Neural cell (in vitro differentiated cells): ENCODE measurements around the gene UBXN1. TPM values are rescaled to one million over a fixed set of nuclear protein-coding genes. Genes with fewer than 3 reads are reported as not detected.

Experiments used
- H2AFZ ChIP-seq: fragments of 200-600, 300-800 bp; sonication (generic), shearing (Covaris generic); 2 replicates; pipeline ENCODE4 v1.6.0; 2014; ENCODE audit warnings: low read depth, mild to moderate bottlenecking, antibody characterized with exemption, low read length, moderate library complexity
- H3F3A ChIP-seq: fragments of 200-600 bp; shearing (Covaris generic); 2 replicates; pipeline ENCODE4 v1.6.1; 2016; ENCODE audit warnings: mild to moderate bottlenecking, moderate library complexity, mixed read lengths, antibody characterized with exemption, low read length; ENCODE audit not compliant: insufficient read depth, poor library complexity, severe bottlenecking
- H3K27ac ChIP-seq: fragments of 200-600, 300-800 bp; sonication (generic), shearing (Covaris generic); 2 replicates; pipeline ENCODE4 v1.5.1; 2014; ENCODE audit warnings: mild to moderate bottlenecking, low read length, moderate library complexity
- H3K27me3 ChIP-seq: fragments of 300-800, 200-600 bp; sonication (generic), shearing (Covaris generic); 2 replicates; pipeline ENCODE4 v1.6.0; 2014; ENCODE audit warnings: mild to moderate bottlenecking, low read depth, low read length, moderate library complexity; ENCODE audit not compliant: insufficient read depth
- H3K36me3 ChIP-seq: fragments of 300-800, 200-600 bp; sonication (generic), shearing (Covaris generic); 2 replicates; pipeline ENCODE4 v1.5.1; 2014; ENCODE audit warnings: mild to moderate bottlenecking, antibody characterized with exemption, low read length, moderate library complexity; ENCODE audit not compliant: insufficient read depth
- H3K4me2 ChIP-seq: fragments of 300-800, 200-600 bp; sonication (generic), shearing (Covaris generic); 2 replicates; pipeline ENCODE4 v1.6.0; 2014; ENCODE audit warnings: mild to moderate bottlenecking, low read length
- H3K4me3 ChIP-seq: fragments of 300-800, 200-600 bp; sonication (generic), shearing (Covaris generic); 2 replicates; pipeline ENCODE4 v1.5.1; 2014; ENCODE audit warnings: mild to moderate bottlenecking, low read length, moderate library complexity
- H3K79me2 ChIP-seq: fragments of 200-600 bp; shearing (Covaris generic); replicated peaks from 2 replicates; pipeline ENCODE4 v1.6.0; 2014; ENCODE audit warnings: mild to moderate bottlenecking, low read length, moderate library complexity; ENCODE audit not compliant: insufficient read depth
- H3K9ac ChIP-seq: fragments of 300-800, 200-600 bp; sonication (generic), shearing (Covaris generic); 2 replicates; pipeline ENCODE4 v1.6.1; 2016; ENCODE audit warnings: mild to moderate bottlenecking, low read length, mixed read lengths
- H3K9me2 ChIP-seq: fragments of 200-600 bp; shearing (Covaris generic); 2 replicates; pipeline ENCODE4 v1.6.1; 2016; ENCODE audit warnings: mild to moderate bottlenecking, low read length, mixed read lengths; ENCODE audit not compliant: insufficient read depth
- H3K9me3 ChIP-seq: fragments of 200-600, 300-800 bp; sonication (generic), shearing (Covaris generic); 2 replicates; pipeline ENCODE4 v1.6.1; 2016; ENCODE audit warnings: mild to moderate bottlenecking, mixed run types, low read length, moderate library complexity, mixed read lengths
- H4K20me1 ChIP-seq: fragments of 200-600 bp; shearing (Covaris generic); 2 replicates; pipeline ENCODE4 v1.6.1; 2016; ENCODE audit warnings: mild to moderate bottlenecking, mixed run types; ENCODE audit not compliant: insufficient read depth
- CTCF ChIP-seq: fragments of 450-650 bp; IDR thresholded peaks from 2 replicates; pipeline ENCODE4 v1.5.1; 2014; ENCODE audit warnings: antibody characterized with exemption, mild to moderate bottlenecking, moderate library complexity; ENCODE audit not compliant: poor library complexity, severe bottlenecking
- EP300 ChIP-seq: fragments of 450-650 bp; conservative IDR thresholded peaks from 2 replicates; pipeline ENCODE4 v1.6.1; 2014; ENCODE audit warnings: antibody characterized with exemption, mild to moderate bottlenecking, moderate library complexity; ENCODE audit not compliant: poor library complexity, severe bottlenecking
- EZH2 ChIP-seq: fragments of 200-600, 300-800 bp; shearing (Covaris generic), sonication (generic); IDR thresholded peaks from 2 replicates; pipeline ENCODE4 v1.6.1; 2014; ENCODE audit warnings: antibody characterized with exemption, low read length, borderline replicate concordance, mild to moderate bottlenecking; ENCODE audit not compliant: insufficient read depth, poor library complexity, severe bottlenecking
- MXI1 ChIP-seq: fragments of 450-650 bp; conservative IDR thresholded peaks from 2 replicates; pipeline ENCODE4 v1.6.1; 2014; ENCODE audit warnings: antibody characterized with exemption, mild to moderate bottlenecking; ENCODE audit not compliant: poor library complexity, severe bottlenecking
- POLR2AphosphoS5 ChIP-seq: IDR thresholded peaks from 2 replicates; pipeline ENCODE4 v1.6.1; 2012
- RAD21 ChIP-seq: fragments of 450-650 bp; conservative IDR thresholded peaks from 2 replicates; pipeline ENCODE4 v1.6.1; 2014; ENCODE audit warnings: antibody characterized with exemption, mild to moderate bottlenecking, moderate library complexity
- REST ChIP-seq: IDR thresholded peaks from 2 replicates; pipeline ENCODE4 v1.6.1; 2012; ENCODE audit warnings: borderline replicate concordance
- SMC3 ChIP-seq: fragments of 450-650 bp; conservative IDR thresholded peaks from 2 replicates; pipeline ENCODE4 v1.6.1; 2014; ENCODE audit warnings: antibody characterized with exemption, mild to moderate bottlenecking, moderate library complexity; ENCODE audit not compliant: poor library complexity
- TAF1 ChIP-seq: IDR thresholded peaks from 2 replicates; pipeline ENCODE4 v1.6.1; 2012; ENCODE audit warnings: low read depth
- polyA plus RNA-seq: library from polyadenylated mRNA; depleted of rRNA; stranded (reverse); fragments of >200 nt; gene quantifications from 2 replicates; pipeline ENCODE4 v1.2.3, GENCODE V29; 2014

UBXN1 gene
- polyA plus RNA-seq, 1 donor from 2014 or later: 209 TPM

GRCh38 chr11:62649486-62649885 is 29.4 kb downstream of the UBXN1 start:
- Histone ChIP-seq H4K20me1 (no peaks in the 10 kb centered on the region), H3K27me3 (no peaks in the 10 kb centered on the region), H3K36me3 (no peaks in the 10 kb centered on the region), H3K9ac (no peak overlapping the region), H3K4me3 (no peak overlapping the region), H3K9me2 (no peaks in the 10 kb centered on the region), H3K79me2 (peaks cover 34% of the 10 kb centered on the region), H2AFZ (no peak overlapping the region), H3F3A (no peaks in the 10 kb centered on the region), H3K27ac (no peak overlapping the region), H3K9me3 (no peaks in the 10 kb centered on the region), H3K4me2 (no peak overlapping the region)
- no peak for TF ChIP-seq MXI1
- TF ChIP-seq RAD21: no peak
- TF ChIP-seq POLR2AphosphoS5: no peak
- no peak for TF ChIP-seq REST
- no peak for TF ChIP-seq TAF1
- no peak for TF ChIP-seq SMC3
- TF ChIP-seq CTCF: no peak
- no peak for TF ChIP-seq EZH2
- TF ChIP-seq EP300: no peak

GRCh38 chr11:62648967-62649364 is 29.9 kb downstream of the UBXN1 start:
- Histone ChIP-seq H3F3A (no peaks in the 10 kb centered on the region), H3K4me3 (no peak overlapping the region), H2AFZ (no peak overlapping the region), H3K9me3 (no peaks in the 10 kb centered on the region), H3K9me2 (no peaks in the 10 kb centered on the region), H4K20me1 (no peaks in the 10 kb centered on the region), H3K27ac (no peak overlapping the region), H3K9ac (no peak overlapping the region), H3K27me3 (no peaks in the 10 kb centered on the region), H3K79me2 (peaks cover 38% of the 10 kb centered on the region), H3K4me2 (no peak overlapping the region), H3K36me3 (no peaks in the 10 kb centered on the region)
- TF ChIP-seq REST (no peak), RAD21 (no peak), CTCF (no peak), TAF1 (no peak), POLR2AphosphoS5 (no peak), MXI1 (no peak), EZH2 (no peak), SMC3 (no peak), EP300 (no peak)
